Left renal cortex interstitium (tissue), 4 donors: Measurements from ENCODE around the gene TGFB3. TPM values are rescaled to one million over a fixed set of nuclear protein-coding genes. Genes with fewer than 3 reads are reported as not detected.
"Not testable (repeated sequence)": the region's sequence is repeated elsewhere in the genome, so short reads cannot be mapped to it uniquely, and the experiment has no call there.

Source experiments
- DNase-seq, 4 donors: peaks; one replicate each; pipeline ENCODE4 v3.0.0-alpha.2; 2013; ENCODE audit warnings: low read depth in 4 of 4, low spot score in 2 of 4, missing footprints in 1 of 4
- polyA plus RNA-seq, 4 donors: library from polyadenylated mRNA; unstranded; fragments of 120-200 nt; gene quantifications; one replicate each; pipeline ENCODE4 v1.2.1, GENCODE V29; 2013; ENCODE audit not compliant: insufficient read length in 4 of 4

Gene TGFB3
- 10 to 100 TPM; 13.3 to 20.6 (median 16.9) TPM for polyA plus RNA-seq

DNA sequence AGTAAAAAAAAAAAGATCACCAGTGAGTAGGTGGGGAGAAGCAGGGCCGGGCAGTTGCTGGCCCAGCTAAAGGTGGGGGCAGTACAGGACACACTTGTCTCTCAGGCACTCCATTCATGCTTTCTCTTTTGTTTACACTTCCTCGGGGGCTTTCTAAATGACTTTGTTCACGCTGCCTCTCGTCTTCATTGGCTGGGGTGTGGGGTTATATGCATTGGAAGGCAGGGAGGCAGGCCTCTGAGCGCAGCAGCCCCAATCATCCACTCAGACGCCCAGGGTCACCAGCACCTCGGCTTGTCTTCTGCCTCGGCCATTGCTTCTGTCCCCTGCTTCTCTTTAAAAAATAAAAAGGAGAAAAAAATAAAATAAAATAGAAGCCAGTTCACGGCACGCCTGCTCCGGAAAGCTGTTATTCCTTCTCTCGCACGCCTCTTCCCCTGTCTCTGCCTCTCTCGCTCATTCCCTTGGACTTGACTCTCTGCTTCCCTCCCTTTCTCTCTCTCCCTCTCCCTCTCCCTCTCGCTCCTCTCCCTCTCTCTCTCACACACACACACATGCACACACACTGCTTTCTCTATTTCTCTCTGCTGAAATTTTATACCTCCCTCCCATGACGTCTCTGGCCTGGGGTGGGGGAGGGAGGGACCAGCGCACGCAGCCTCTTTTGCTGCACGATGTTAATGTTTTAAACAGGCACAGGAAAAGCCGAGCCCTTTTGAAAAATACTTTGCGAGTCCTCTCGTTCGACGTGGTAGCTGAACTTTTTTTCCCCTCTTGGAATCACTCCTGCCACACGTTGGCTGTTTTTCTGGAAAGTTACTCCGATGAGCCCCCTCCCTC lies at the start of gene TGFB3:
TSS of gene TGFB3 (minus strand) at position 570 of the 840 bp plus-strand sequence. CDS start 1,102 bp downstream, outside the sequence.
- peak; percentile 79 to 89 (median 86) for DNase-seq

DNA sequence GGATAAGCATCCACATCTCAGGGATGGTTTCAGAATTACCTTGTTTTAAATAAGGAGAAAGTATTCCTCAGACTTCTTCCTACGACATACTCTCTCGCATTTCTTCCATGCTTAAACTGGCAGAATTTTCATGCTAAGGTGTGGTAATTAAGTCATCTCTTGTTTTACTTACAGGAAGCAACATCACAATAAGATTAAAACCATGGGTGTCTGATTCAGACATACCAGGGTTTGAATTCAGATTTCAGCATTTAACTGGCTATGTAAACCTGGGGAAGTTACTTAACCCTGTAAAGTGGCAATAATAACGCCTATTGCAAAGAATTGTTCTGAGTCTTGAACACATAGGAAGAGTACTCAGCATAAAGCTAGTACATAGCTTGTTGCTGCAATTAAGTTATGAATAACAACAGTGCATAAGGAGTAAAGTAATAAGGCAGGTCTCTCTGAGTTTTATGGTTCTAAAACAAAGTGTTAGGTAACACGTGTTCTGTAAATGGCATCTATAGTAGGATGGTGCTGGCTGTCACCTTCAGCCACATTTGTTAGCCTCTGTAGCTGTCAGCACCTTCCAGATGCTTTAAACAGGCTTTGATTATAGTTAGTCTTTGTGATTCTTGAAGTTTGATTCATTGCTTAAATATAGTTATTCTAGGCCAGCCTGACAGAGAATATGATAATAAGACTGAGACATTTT lies 42.6 kb upstream of the TGFB3 start:
- DNase-seq = no peak

DNA sequence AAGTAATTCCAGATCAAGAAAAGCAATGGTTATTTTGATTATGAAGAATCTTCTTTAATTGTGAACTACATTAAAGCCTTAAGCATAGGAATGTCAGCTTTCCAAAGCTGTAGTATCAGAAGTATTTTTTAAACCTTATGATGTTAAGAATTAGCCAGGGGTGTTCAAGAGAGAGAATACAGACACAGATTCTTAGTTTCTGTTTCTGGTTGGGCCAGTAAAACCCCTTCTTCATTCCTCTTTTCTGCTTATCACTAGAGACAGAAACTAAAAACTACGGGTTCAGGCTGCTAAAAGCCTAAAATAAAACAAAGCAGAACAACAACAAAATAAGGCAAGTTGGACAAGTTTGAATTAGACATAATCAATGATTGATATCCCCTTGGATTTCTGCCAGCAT lies 42.0 kb upstream of the TGFB3 start:
- no peak for DNase-seq

DNA sequence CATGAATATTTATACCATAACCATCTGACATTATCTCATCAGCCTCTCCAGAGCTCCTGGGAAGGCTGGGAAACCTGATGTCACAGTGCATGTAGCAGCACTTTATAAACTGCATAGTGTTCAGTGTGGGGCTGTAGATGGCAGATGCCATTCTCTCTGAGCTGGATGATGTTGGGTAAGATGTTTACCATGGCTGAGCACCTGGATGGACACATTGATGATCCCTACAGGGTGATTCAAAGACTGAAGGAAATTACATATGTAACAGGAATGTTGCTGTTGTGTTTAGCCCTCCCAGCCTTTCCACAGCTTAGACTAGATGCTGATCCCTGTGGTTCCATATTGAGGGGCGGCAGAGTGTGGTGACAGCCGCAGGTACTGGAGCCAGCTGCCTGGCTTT lies 41.2 kb upstream of the TGFB3 start:
- no peak for DNase-seq

DNA sequence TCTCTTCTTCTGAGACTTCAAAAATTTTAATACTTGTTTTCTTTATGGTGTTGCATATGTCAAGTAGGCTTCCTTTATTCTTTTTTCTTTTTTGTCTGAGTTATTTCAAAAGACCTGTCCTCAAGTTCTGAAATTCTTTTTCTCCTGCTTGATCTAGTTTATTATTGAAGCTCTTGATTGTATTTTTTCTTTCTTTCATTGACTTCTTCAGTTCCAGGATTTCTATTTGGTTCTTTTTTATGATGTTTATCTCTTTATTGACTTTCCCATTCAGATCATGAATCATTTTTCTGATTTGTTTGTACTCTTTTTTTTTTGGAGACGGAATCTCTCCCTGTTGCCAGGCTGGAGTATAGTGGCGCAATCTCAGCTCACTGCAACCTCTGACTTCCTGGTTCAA lies 37.9 kb upstream of the TGFB3 start:
- no peak for DNase-seq

DNA sequence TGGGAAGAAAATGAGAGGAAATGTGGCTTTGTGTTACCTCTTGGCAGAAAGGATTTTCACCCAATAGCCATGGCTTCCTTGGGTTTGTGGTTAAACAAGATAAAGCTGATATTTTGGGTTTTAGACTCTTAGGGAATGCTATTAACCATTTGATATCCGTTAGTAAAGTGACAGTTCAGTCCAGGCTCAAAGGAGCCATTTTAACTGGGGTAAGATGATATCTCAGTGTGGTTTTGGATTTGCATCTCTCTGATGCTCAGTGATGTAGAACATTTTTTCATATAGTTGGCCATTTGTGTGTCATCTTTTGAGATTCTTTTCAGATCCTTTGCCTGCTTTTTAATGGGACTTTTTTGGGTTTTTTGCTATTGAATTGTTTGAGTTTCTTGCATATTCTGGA lies 33.9 kb upstream of the TGFB3 start:
- DNase-seq = no peak

DNA sequence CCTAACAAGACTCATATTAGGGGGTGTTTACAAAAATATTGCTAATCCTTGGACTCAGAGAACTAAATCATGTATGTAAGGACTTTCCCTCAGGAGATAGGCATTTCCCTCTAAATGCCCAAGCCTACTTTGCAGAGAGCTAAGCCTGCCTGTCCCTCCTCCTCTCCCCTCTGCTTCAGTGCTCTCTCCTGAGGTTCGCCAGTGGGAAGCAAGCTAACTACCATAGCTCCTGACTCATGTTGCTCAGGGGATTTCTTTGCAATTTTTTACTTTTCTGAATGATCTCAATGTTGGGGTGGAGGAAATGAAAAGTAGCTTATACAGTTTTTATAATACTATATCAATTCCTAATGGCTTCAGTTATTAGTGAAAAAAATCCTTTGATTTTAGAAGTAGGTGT lies 33.4 kb upstream of the TGFB3 start:
- DNase-seq = no peak

DNA sequence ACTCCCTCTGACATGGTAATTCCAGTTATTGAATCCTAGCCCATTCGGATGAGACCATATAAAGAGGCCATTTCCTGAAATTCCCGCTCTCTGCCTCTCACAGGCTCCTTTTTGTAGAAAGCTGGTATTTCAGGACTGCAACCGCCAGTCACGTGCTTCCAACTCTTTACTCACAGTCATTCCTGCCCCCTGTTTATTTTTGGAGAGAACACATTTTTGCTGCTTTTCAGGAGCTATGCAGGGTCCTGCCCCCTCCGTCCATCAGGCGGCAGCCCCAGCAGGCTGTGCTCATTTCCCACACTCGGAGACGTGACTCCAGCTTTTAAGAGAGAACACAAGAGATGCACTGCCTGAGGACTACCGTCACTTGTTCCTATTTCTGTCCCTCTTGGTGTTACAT lies 30.6 kb upstream of the TGFB3 start:
- DNase-seq = peak in 1 of 4 donors; percentile 28

DNA sequence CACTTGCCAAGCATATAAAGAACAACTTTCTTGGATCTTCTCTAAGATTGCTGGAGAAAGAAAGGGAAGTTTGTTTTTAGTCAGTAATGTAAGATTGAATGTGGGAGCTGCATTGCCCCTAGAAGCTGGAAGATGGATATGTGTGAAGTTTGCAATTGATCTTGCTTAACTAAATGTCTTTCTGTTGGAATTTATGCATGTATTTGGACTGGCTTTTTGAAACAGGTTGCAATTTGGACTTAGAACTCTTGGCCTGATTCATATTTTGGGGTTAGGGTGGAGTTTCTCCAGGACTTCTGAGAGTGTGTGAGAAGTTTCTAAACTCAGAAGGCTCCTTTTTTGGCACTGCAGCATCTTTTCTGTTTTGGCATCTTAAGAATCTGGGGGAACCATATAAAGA lies 30.1 kb upstream of the TGFB3 start:
- DNase-seq = no peak

DNA sequence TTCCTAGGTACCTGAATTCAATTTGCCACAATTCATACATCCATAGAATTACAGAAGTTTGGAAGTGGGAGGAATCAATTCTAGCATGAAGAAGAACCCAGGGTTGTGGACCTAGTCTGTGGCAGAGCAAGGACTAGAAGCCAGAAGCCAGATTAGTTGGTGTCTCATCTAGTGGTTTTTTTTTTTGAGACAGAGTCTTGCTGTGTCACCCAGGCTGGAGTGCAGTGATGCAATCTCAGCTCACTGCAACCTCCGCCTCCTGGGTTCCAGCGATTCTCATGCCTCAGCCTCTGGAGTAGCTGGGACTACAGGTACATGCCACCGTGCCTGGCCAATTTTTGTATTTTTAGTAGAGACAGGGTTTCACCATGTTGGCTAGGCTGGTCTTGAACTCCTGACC lies 27.8 kb upstream of the TGFB3 start:
- DNase-seq = not testable (repeated sequence)

DNA sequence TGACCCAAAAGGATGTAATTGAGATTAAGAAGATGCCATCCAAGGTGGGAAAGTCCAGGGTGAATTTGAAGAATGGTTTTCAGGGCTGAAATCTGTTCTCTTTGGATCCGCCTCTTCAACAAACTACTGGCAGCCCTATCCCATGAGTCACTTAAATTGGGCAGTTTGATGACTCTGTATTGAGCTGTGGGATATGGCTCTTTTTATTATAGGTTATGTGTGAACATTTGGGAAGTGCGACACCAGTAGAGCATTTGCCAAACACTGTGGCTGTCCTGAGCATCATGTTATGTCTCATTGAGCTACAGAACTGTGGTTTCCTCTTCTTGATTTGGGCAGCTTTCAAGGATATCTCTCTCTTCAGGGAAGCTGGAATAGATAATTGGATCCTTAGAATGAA lies 26.1 kb upstream of the TGFB3 start:
- DNase-seq = no peak

DNA sequence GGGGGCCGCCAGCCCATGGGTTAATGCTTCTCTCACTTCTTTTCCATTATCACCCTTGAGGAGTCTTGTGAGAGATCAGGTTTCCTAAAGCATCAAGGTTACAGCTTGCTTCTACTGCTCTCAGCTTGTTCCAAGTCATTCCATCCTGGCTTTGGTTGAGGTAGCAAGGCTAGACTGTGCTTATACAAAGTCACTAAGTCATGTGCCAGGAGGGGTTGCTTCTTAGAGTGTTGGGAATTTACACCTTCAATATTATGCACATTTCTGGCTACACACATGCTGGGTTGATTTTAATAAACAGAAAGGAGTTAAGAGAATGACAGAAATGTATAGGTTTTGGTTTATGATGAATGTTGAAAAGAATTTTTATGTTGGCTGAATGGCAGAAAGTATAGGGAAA lies 25.6 kb upstream of the TGFB3 start:
- DNase-seq = no peak

DNA sequence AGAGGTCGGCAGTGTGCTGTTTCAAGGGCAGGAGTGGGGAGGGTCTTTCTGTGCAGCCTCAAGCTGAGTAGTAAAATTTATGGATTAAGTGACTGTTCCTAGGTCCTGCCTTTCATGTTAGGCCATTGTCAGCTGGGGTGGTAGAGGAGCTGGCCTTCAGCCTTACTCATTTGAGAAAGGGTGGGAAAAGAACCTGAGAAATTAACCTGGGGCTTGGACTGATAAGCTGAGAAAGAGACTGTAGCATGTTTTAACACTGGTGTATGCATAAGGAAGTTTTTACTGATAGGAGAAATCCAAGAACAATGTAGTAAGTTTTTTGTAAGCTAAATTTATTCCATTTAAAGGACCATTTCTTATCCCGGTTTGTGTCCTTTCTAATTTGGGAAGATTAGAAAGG lies 24.5 kb upstream of the TGFB3 start:
- no peak for DNase-seq

DNA sequence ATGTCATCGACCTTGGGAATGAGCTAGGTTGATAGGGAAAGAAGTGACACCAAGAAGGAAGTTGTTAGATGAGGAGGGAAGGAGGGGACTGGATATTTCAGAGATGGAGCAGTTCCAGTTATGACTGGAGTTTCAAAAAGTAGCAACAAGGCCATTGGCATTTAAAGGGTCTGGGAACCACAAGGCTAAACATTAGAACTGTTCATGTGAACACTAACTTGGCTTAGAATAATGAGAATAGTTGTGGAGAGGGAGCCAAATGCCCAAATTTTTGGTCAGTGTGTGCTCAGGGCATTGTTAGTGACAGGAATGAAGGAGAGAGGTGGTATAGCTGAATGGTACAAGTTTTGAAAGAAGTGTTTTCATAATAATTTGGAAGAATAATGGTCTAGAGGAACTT lies 20.6 kb upstream of the TGFB3 start:
- no peak for DNase-seq

DNA sequence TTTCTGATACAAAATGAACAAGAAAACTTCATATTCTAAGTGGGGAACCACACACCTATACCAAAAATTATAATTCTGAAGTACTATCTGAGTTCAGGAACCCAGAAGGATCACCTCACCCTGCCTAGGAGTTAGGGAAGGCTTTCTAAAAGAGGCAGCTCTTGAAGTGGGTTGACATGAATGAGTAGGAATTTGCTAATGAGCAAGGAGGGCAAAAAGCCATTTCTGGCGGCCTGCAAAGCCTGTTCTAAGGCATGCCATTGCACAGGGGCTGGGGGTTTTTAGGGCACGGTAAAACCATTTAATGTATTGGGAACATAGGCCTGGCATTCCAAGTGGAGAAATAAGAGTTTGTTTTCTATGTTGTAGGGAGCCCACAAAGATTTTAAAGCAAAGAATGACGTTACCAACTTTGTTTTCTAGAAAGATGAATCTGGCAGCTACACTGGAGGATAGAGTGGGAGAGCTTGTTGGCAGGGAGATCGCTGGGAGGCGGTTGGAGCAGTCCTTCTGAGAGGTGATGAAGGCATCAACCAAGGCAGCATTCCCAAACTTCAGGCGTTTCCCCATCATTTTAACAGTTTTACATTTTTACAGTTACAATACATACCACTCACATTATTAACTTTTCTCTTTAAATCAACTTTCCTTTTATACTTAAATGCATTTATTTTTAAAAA lies 17.9 kb upstream of the TGFB3 start:
- no peak for DNase-seq

DNA sequence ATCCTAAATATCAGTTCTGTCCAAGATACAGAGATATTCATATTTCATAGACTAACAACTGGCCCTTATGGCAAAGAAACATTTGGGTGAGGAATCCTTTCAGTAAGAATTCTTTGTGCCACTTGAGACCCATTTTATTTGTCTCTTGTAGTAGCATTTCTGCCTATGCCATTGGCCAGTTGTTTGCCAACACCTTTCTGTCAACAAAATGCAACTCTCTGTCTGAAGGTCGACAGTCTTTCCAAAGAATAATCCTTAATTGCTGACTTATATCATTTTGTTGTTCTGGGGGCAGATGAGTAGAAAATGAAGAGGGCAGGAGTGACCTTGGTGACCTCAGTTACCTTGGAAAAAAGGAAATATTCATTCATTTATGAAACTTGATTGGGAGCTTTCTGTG lies 14.7 kb upstream of the TGFB3 start:
- no peak for DNase-seq

DNA sequence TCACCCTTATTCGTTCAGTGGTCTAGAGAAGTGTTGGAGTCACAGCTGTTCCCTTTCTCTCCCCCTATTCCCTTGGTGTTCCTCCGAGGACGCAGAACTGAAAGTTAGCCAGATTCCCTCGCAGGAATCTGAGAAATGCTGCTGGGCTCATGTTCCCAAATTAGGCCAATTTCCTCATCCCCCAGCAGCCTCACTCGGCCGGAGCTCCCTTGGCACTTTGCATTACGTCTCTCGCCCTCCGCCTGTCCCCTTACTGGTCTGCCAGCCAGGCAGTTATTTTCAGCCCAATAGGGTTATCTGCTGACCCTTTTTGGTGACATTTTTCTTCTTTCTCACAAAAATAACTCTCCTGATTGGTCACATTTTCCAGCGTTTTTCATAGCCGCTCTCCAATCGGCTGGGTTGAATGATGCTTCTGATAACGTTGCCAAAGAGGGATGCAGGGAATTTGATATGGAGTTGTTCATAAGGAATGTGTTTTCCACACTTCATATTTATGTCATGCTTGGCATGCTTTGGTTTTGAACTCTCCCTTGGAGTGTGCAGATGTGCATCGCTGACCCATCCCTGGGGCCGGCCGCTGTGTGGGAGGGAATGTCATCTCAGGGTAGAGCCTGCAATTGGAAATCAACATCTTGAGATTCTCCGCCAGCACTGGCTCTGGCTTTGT lies 13.7 kb upstream of the TGFB3 start:
- no peak for DNase-seq

DNA sequence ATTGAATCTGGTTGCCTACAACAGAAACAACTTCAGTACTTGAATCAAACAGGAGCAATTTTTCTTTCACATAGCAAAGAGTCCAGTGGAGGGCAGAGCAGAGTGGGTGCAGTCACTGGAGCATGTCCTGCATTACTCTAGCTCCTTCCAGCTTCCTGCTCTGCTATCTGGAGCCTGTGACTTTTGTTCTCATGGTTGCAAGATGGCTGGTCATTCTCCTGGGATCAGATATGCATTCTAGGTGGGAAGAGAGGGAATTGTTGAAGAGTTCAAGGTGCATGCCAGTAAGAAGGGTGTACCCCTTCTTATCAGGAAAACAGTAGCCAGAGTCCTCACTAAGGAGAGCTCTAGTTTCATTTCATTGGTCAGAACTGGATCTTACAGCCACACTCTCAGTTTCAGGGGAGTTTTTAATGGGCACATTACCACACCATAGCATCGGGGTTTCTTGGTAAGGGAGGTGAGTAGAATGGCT lies 11.8 kb upstream of the TGFB3 start:
- DNase-seq = no peak

DNA sequence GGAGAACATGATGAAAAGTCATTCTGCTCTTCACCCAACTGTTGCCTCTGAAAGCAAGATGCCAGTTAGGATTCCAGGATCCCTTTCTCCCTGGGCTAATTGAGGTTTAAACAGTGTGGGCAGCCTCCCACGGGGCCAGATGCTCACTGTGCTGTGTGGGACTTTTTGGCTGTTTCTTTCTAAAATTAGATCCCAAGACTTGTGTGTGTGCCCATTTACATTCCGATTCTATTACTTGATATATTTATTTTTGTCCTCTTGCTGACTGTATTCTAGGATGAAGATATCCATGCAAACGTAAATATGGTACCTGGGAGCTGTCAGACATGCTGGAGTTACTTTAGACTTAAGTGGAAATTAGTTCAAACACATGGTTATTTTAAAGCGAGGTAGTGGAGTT lies 10.0 kb upstream of the TGFB3 start:
- DNase-seq = no peak

DNA sequence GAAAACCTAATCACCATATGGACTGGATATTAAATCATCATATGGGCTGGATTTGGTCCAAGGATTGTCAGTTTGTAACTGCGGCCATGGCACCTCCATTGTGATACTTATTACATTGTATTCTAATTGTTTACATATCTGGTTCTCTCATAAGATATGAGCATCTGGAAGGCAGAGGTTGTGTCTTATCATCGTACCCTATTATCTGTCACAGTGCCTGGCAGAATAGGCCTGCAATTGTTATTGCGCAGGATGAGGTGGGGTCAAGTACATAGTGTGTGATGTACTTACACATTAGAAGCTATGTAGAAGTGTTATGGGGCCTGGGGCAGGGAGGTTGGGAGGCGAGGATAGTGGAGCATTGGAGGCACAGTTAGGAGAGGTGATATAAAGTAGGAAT lies 8.5 kb upstream of the TGFB3 start:
- no peak for DNase-seq

DNA sequence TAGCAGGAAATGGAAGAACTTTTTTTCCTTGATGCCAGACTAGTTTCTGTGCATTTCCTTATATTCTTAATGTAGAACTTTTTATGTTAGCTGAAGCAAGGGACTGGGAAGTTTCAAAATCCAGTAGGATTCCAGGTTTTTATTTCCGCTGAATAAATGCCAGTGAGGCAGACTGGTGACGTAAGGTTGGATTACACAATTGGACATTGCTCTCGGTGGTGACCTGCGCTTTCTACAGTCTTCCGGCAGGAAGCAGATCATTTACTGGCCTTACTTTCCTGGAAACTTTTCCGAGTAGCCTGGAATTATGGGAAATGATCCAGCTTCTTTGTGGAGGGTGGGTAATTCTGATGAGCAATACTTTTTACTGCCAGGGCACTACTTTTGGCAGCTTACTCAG lies 7.3 kb upstream of the TGFB3 start:
- DNase-seq = no peak
